Measurements from ENCODE around the gene MAML2. TPM values are rescaled to one million over a fixed set of nuclear protein-coding genes. Genes with fewer than 3 reads are reported as not detected.

MAML2 gene
- total and polyA plus RNA-seq, 2 of the 8 experiments (the other 6 are each of a cell fraction or from before 2014, with no cell fraction given), result 3.8 to 6.6 TPM

- Histone ChIP-seq H3K23me2 (ENCODE audit: low read depth, low read length) (no peaks in the 10 kb centered on the region), H2BK12ac (ENCODE audit: low read depth, low read length) (peak overlapping the region; percentile 32; the same call in 1 of the 2 replicates), H3K4me1 (replicated peaks in 1 of 4; ENCODE audit: control insufficient read depth in 3 of 4, insufficient read depth in 4 of 4, low read length in 3 of 4) (peaks cover 0 to 17% (median 10%) of the 10 kb centered on the region in 4 experiments; a peak in 4 of 7 replicates), H2BK5ac (ENCODE audit: low read depth, low read length) (no peak overlapping the region), H2AK5ac (ENCODE audit: low read depth, low read length) (no peak overlapping the region), H2BK20ac (ENCODE audit: low read length) (0 out of 2 replicates have a peak overlapping the region, but pooled peaks have one; percentile 34), H3K14ac (ENCODE audit: insufficient read length) (no peak overlapping the region), H4K5ac (ENCODE audit: insufficient read length, low read depth, low read length) (no peak overlapping the region), H3K9me3 (ENCODE audit: insufficient read depth in 2 of 2, low read depth in 1 of 2, low read length in 1 of 2) (no peaks in the 10 kb centered on the region), H3K9ac (replicated peaks in 1 of 4; ENCODE audit: extremely low read depth in 1 of 4, low read depth in 3 of 4, low read length in 3 of 4) (no peak overlapping the region), H4K8ac (ENCODE audit: extremely low read depth, insufficient read depth, low read length) (no peak overlapping the region), H3K56ac (replicated peaks; ENCODE audit: insufficient read length, low read depth, low read length) (no peak overlapping the region), H4K91ac (replicated peaks; ENCODE audit: insufficient read length, low read length) (no peak overlapping the region), H2AFZ (ENCODE audit: low read length) (peak overlapping the region; percentile 47; the same call in 1 of the 2 replicates), H3K18ac (ENCODE audit: extremely low read depth, low read length) (no peak overlapping the region), H3K79me1 (ENCODE audit: low read depth, low read length) (no peaks in the 10 kb centered on the region; the same call in 1 of the 2 replicates), H3K4me2 (ENCODE audit: insufficient read depth in 1 of 2, low read depth in 2 of 2, low read length in 2 of 2) (peak overlapping the region; percentile 52 to 69), H4K20me1 (replicated peaks in 1 of 2; ENCODE audit: control insufficient read depth in 1 of 2, insufficient read depth in 2 of 2, low read length in 2 of 2) (no peaks in the 10 kb centered on the region), H3K36me3 (ENCODE audit: control insufficient read depth in 2 of 4, insufficient read depth in 4 of 4, low read length in 3 of 4) (no peaks in the 10 kb centered on the region), H3K79me2 (ENCODE audit: control insufficient read depth in 1 of 2, insufficient read depth in 2 of 2, low read length in 2 of 2) (no peaks in the 10 kb centered on the region), H2BK120ac (replicated peaks; ENCODE audit: low read depth, low read length) (no peak overlapping the region), H2BK15ac (ENCODE audit: low read length) (peak overlapping the region; percentile 68; the same call in 1 of the 2 replicates), H3K27me3 (replicated peaks in 1 of 4; ENCODE audit: control insufficient read depth in 3 of 4, extremely low read depth in 1 of 4, insufficient read depth in 3 of 4, low read length in 3 of 4) (no peaks in the 10 kb centered on the region), H3K4ac (replicated peaks; ENCODE audit: insufficient read length, low read depth, low read length) (no peak overlapping the region), H3K27ac (ENCODE audit: low read depth, low read length) (no peak overlapping the region), H3K23ac (ENCODE audit: insufficient read length) (no peak overlapping the region), H3K4me3 (ENCODE audit: extremely low read depth in 1 of 4, insufficient read depth in 2 of 4, low read depth in 3 of 4, low read length in 4 of 4) (peak overlapping the region in 1 of 4 experiments; percentile 37; a peak in 2 of 8 replicates)
- POLR2A ChIA-PET (ENCODE audit: partially characterized antibody), result interaction anchor here (0.6 to 1.4 kb wide), 4 partner anchors 10 to 64 kb away, joined by 3 to 4 read pairs (median 4); no protein-coding TSS in a partner anchor
- 41% methylated on average over 10 of the region's 10 CpGs; no CpG with 5 or more reads in 1 of the 2 experiments for WGBS, 2 experiments (ENCODE audit: extremely low coverage in 1 of 2, insufficient coverage in 1 of 2, insufficient read length in 1 of 2, insufficient replicate concordance in 2 of 2, low coverage in 1 of 2, low lambda C conversion rate in 2 of 2, missing lambda C conversion rate in 1 of 2)
- DNase-seq (ENCODE audit: low read depth in 1 of 2, low spot score in 2 of 2) (no peak), FAIRE-seq (peak; percentile 45)
- TF ChIP-seq ATF2 (IDR thresholded peaks at IDR 0.05; ENCODE audit: low read length) (0 out of 2 replicates have a peak, but pooled peaks have one; percentile 25), TCF12 (IDR thresholded peaks at IDR 0.05; ENCODE audit: low read depth, low read length) (no peak), RBBP5 (IDR thresholded peaks at IDR 0.05; ENCODE audit: borderline replicate concordance, low read depth, low read length) (no peak), RFX5 (IDR thresholded peaks at IDR 0.05; ENCODE audit: borderline replicate concordance, low read depth, low read length) (peak; percentile 73; the same call in 1 of the 2 replicates)
- CTCF ChIA-PET (ENCODE audit: partially characterized antibody), result interaction anchor here (0.6 to 3.6 kb wide), 5 partner anchors 9 to 141 kb away, joined by 3 to 27 read pairs (median 4); partner anchors contain the start of gene MAML2
These were observed 35.8 kb downstream of the MAML2 start for GRCh38 chr11:96306933-96307775.
